ENCODE data around the gene TNC. TPM values are rescaled to one million over a fixed set of nuclear protein-coding genes. Genes with fewer than 3 reads are reported as not detected.

The TNC gene
- total RNA-seq, 2 donors from 2014 or later, result 67.5 to 172 TPM

DNA sequence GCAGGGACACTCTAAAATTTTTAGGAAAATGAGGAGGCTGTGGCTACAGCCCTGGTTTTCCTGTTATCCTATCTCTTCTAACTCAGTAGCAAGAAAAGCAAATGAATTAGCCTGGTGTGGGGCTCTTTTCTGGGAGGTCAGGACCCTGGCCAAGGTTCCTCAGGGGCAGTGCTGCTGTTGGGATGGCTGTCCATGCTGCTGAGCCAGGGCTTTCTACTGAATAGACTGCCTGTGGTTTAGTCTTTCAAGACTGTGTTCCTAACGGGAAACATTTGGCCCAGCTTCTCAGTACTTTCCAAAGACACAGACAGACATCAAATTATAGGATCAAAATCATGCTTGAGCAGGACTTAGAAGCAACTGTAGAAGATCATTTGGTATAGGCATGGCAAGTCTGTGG lies 18.1 kb downstream of the TNC start:
- Histone ChIP-seq H3K4me3 (ENCODE audit: low read length) (no peak overlapping the region), H3K27me3 (ENCODE audit: control insufficient read depth, insufficient read depth, low read length, poor library complexity, severe bottlenecking) (no peaks in the 10 kb centered on the region), H3K36me3 (ENCODE audit: control insufficient read depth, insufficient read depth, low read length) (peaks cover 2% of the 10 kb centered on the region), H3K9ac (ENCODE audit: extremely low read depth, low read length, poor library complexity, severe bottlenecking) (no peak overlapping the region), H3K27ac (ENCODE audit: low read depth, low read length) (no peak overlapping the region), H3K9me3 (ENCODE audit: control insufficient read depth, low read length) (peaks cover 8% of the 10 kb centered on the region), H3K4me1 (ENCODE audit: control insufficient read depth, insufficient read depth, low read length) (peaks cover 7% of the 10 kb centered on the region)
- TF ChIP-seq, protein P1, sequence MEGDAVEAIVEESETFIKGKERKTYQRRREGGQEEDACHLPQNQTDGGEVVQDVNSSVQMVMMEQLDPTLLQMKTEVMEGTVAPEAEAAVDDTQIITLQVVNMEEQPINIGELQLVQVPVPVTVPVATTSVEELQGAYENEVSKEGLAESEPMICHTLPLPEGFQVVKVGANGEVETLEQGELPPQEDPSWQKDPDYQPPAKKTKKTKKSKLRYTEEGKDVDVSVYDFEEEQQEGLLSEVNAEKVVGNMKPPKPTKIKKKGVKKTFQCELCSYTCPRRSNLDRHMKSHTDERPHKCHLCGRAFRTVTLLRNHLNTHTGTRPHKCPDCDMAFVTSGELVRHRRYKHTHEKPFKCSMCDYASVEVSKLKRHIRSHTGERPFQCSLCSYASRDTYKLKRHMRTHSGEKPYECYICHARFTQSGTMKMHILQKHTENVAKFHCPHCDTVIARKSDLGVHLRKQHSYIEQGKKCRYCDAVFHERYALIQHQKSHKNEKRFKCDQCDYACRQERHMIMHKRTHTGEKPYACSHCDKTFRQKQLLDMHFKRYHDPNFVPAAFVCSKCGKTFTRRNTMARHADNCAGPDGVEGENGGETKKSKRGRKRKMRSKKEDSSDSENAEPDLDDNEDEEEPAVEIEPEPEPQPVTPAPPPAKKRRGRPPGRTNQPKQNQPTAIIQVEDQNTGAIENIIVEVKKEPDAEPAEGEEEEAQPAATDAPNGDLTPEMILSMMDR (conservative IDR thresholded peaks at IDR 0.05), result no peak
- DNase-seq, result peak; percentile 74
- no peaks in the 10 kb centered on the region for H3K9me3 Mint-ChIP-seq
- H3K4me1 Mint-ChIP-seq, result peaks cover 28% of the 10 kb centered on the region
- no peak overlapping the region for H3K27ac Mint-ChIP-seq
- no peak overlapping the region for H3K4me3 Mint-ChIP-seq
- peaks cover 9% of the 10 kb centered on the region for H3K36me3 Mint-ChIP-seq (ENCODE audit: low read depth)
- WGBS, 2 experiments (ENCODE audit: insufficient coverage in 1 of 2, insufficient read length in 1 of 2), result 14 to 67% methylated on average over 1 of the region's 1 CpG
- H3K27me3 Mint-ChIP-seq (ENCODE audit: insufficient read depth), result no peaks in the 10 kb centered on the region

- peaks cover 30% of the 10 kb centered on the region for H3K4me1 Mint-ChIP-seq
- DNase-seq, result no peak
- Histone ChIP-seq H3K9me3 (ENCODE audit: control insufficient read depth, low read length) (peaks cover 11% of the 10 kb centered on the region), H3K4me1 (ENCODE audit: control insufficient read depth, insufficient read depth, low read length) (peaks cover 7% of the 10 kb centered on the region), H3K9ac (ENCODE audit: extremely low read depth, low read length, poor library complexity, severe bottlenecking) (no peak overlapping the region), H3K4me3 (ENCODE audit: low read length) (no peak overlapping the region), H3K27ac (ENCODE audit: low read depth, low read length) (no peak overlapping the region), H3K36me3 (ENCODE audit: control insufficient read depth, insufficient read depth, low read length) (peaks cover 10% of the 10 kb centered on the region), H3K27me3 (ENCODE audit: control insufficient read depth, insufficient read depth, low read length, poor library complexity, severe bottlenecking) (no peaks in the 10 kb centered on the region)
- H3K27ac Mint-ChIP-seq, result no peak overlapping the region
- peaks cover 5% of the 10 kb centered on the region for H3K36me3 Mint-ChIP-seq (ENCODE audit: low read depth)
- no peak overlapping the region for H3K4me3 Mint-ChIP-seq
- no peaks in the 10 kb centered on the region for H3K27me3 Mint-ChIP-seq (ENCODE audit: insufficient read depth)
- 62 to 68% methylated on average over 4 to 5 of the region's 5 CpGs for WGBS, 2 experiments (ENCODE audit: insufficient coverage in 1 of 2, insufficient read length in 1 of 2)
- H3K9me3 Mint-ChIP-seq, result no peaks in the 10 kb centered on the region
- TF ChIP-seq, protein P1 (conservative IDR thresholded peaks at IDR 0.05), result no peak
Observed at GRCh38 chr9:115098226-115098965, 19.6 kb downstream of the TNC start.

GRCh38 chr9:115093520-115093919 lies 24.4 kb downstream of the TNC start:
- TF ChIP-seq, protein P1 (conservative IDR thresholded peaks at IDR 0.05), result no peak
- Mint-ChIP-seq H3K27me3 (ENCODE audit: insufficient read depth) (no peaks in the 10 kb centered on the region), H3K4me3 (no peak overlapping the region), H3K36me3 (ENCODE audit: low read depth) (peaks cover 20% of the 10 kb centered on the region), H3K4me1 (peaks cover 14% of the 10 kb centered on the region), H3K9me3 (no peaks in the 10 kb centered on the region), H3K27ac (no peak overlapping the region)
- H3K9me3 ChIP-seq (ENCODE audit: control insufficient read depth, low read length), result peaks cover 5% of the 10 kb centered on the region
- H3K27me3 ChIP-seq (ENCODE audit: control insufficient read depth, insufficient read depth, low read length, poor library complexity, severe bottlenecking), result no peaks in the 10 kb centered on the region
- no peak overlapping the region for H3K27ac ChIP-seq (ENCODE audit: low read depth, low read length)
- no peak for DNase-seq
- H3K9ac ChIP-seq (ENCODE audit: extremely low read depth, low read length, poor library complexity, severe bottlenecking), result no peak overlapping the region
- H3K4me3 ChIP-seq (ENCODE audit: low read length), result no peak overlapping the region
- peaks cover 7% of the 10 kb centered on the region for H3K4me1 ChIP-seq (ENCODE audit: control insufficient read depth, insufficient read depth, low read length)
- peaks cover 29% of the 10 kb centered on the region for H3K36me3 ChIP-seq (ENCODE audit: control insufficient read depth, insufficient read depth, low read length)
- WGBS, 2 experiments (ENCODE audit: insufficient coverage in 1 of 2, insufficient read length in 1 of 2), result 91 to 100% methylated on average over 2 of the region's 2 CpGs
